Nephron progenitor cell (in vitro differentiated cells): Measurements from ENCODE around the gene SELENON.

Experiments used
- DNase-seq: peaks from one replicate; pipeline ENCODE4 v3.0.0; 2021
- H3K27ac Mint-ChIP-seq: 2 replicates; pipeline ENCODE4 v1.8.0; 2021; ENCODE audit warnings: mild to moderate bottlenecking, moderate library complexity, mixed read lengths
- H3K27me3 Mint-ChIP-seq: 2 replicates; pipeline ENCODE4 v1.8.0; 2021; ENCODE audit warnings: mild to moderate bottlenecking, low read depth, mixed read lengths; ENCODE audit not compliant: poor library complexity
- H3K36me3 Mint-ChIP-seq: 2 replicates; pipeline ENCODE4 v1.8.0; 2021; ENCODE audit warnings: low read depth, mixed read lengths
- H3K4me1 Mint-ChIP-seq: 2 replicates; pipeline ENCODE4 v1.8.0; 2021; ENCODE audit warnings: mixed read lengths
- H3K4me3 Mint-ChIP-seq: 2 replicates; pipeline ENCODE4 v1.8.0; 2021; ENCODE audit warnings: mild to moderate bottlenecking, moderate library complexity, mixed read lengths
- H3K9me3 Mint-ChIP-seq: 2 replicates; pipeline ENCODE4 v1.8.0; 2021; ENCODE audit warnings: mild to moderate bottlenecking, moderate library complexity, mixed read lengths
- CTCF ChIP-seq: fragments of 200-600 bp; sonication (generic); IDR thresholded peaks from 2 replicates; pipeline ENCODE4 v1.5.0; 2021; ENCODE audit warnings: antibody characterized with exemption

SELENON gene

GRCh38 chr1:25772692-25773245 is 27.2 kb upstream of the SELENON start:
- Mint-ChIP-seq H3K4me3 (peak overlapping the region; percentile 15), H3K27ac (peak overlapping the region; percentile 47), H3K9me3 (no peaks in the 10 kb centered on the region), H3K4me1 (peaks cover 90% of the 10 kb centered on the region), H3K36me3 (no peaks in the 10 kb centered on the region), H3K27me3 (peaks cover 19% of the 10 kb centered on the region)
- no peak for TF ChIP-seq CTCF
- DNase-seq = no peak

- peaks cover 91% of the 10 kb centered on the region for H3K4me1 Mint-ChIP-seq
- H3K36me3 Mint-ChIP-seq = no peaks in the 10 kb centered on the region
- no peaks in the 10 kb centered on the region for H3K9me3 Mint-ChIP-seq
- H3K27ac Mint-ChIP-seq = no peak overlapping the region
- H3K4me3 Mint-ChIP-seq = no peak overlapping the region
- no peak for DNase-seq
- peaks cover 17% of the 10 kb centered on the region for H3K27me3 Mint-ChIP-seq
- no peak for TF ChIP-seq CTCF
These were observed 26.4 kb upstream of the SELENON start for GRCh38 chr1:25773441-25774125.

- H3K9me3 Mint-ChIP-seq = no peaks in the 10 kb centered on the region
- no peaks in the 10 kb centered on the region for H3K36me3 Mint-ChIP-seq
- H3K4me1 Mint-ChIP-seq = peaks cover 86% of the 10 kb centered on the region
- H3K27ac Mint-ChIP-seq = no peak overlapping the region
- peaks cover 19% of the 10 kb centered on the region for H3K27me3 Mint-ChIP-seq
- H3K4me3 Mint-ChIP-seq = no peak overlapping the region
- DNase-seq = no peak
- TF ChIP-seq CTCF = no peak
These were observed 25.7 kb upstream of the SELENON start for GRCh38 chr1:25774206-25774803.

- no peak overlapping the region for H3K4me3 Mint-ChIP-seq
- peaks cover 19% of the 10 kb centered on the region for H3K27me3 Mint-ChIP-seq
- H3K27ac Mint-ChIP-seq = peak overlapping the region; percentile 62
- no peaks in the 10 kb centered on the region for H3K36me3 Mint-ChIP-seq
- H3K4me1 Mint-ChIP-seq = peaks cover 84% of the 10 kb centered on the region
- H3K9me3 Mint-ChIP-seq = no peaks in the 10 kb centered on the region
- DNase-seq = no peak
- TF ChIP-seq CTCF = no peak
These were observed 24.8 kb upstream of the SELENON start for GRCh38 chr1:25774921-25775771.

GRCh38 chr1:25779388-25779787 is 20.6 kb upstream of the SELENON start:
- Mint-ChIP-seq H3K9me3 (no peaks in the 10 kb centered on the region), H3K4me3 (no peak overlapping the region), H3K27ac (no peak overlapping the region), H3K27me3 (peaks cover 19% of the 10 kb centered on the region), H3K36me3 (no peaks in the 10 kb centered on the region), H3K4me1 (peaks cover 78% of the 10 kb centered on the region)
- DNase-seq = no peak
- no peak for TF ChIP-seq CTCF
